H1 (cell line): Measurements from ENCODE around the gene CASS4. TPM values are rescaled to one million over a fixed set of nuclear protein-coding genes. Genes with fewer than 3 reads are reported as not detected.
"Not testable (repeated sequence)": the region's sequence is repeated elsewhere in the genome, so short reads cannot be mapped to it uniquely, and the experiment has no call there.

Experiments
- CTCF ChIA-PET: fragments of 300-600 bp; sonication (Branson Sonifier 250); formaldehyde crosslinking; loops from one replicate; lab custom pipeline; 2021; ENCODE audit not compliant: partially characterized antibody; lab: Charles Lee
- POLR2A ChIA-PET: fragments of 300-600 bp; sonication (Branson Sonifier 250); formaldehyde crosslinking; loops from one replicate; lab custom pipeline; 2021; ENCODE audit warnings: inconsistent platforms; ENCODE audit not compliant: partially characterized antibody; lab: Charles Lee
- DNase-seq, 2 experiments: peaks; one replicate each; pipeline versions ENCODE4 v3.0.0 to v3.0.0-alpha.2; 2010 to 2022; ENCODE audit warnings: low spot score in 2 of 2, low read depth in 1 of 2, mixed read lengths in 1 of 2
- FAIRE-seq: peaks from 2 replicates; lab custom pipeline; 2011; peaks lifted over from hg19 to GRCh38; lab: Jason Lieb, UNC
- H2AFZ ChIP-seq: 2 replicates; pipeline ENCODE4 v1.8.1; 2012; ENCODE audit warnings: low read length, inconsistent platforms
- H2AK5ac ChIP-seq: 2 replicates; pipeline ENCODE4 v1.6.1; 2013; ENCODE audit warnings: low read depth, low read length
- H2BK120ac ChIP-seq: replicated peaks from 2 replicates; pipeline ENCODE3; 2013; ENCODE audit warnings: low read depth, low read length, inconsistent platforms
- H2BK12ac ChIP-seq: 2 replicates; pipeline ENCODE4 v1.6.1; 2013; ENCODE audit warnings: low read depth, low read length
- H2BK15ac ChIP-seq: 2 replicates; pipeline ENCODE4 v1.6.1; 2013; ENCODE audit warnings: low read length
- H2BK20ac ChIP-seq: 2 replicates; pipeline ENCODE4 v1.6.1; 2013; ENCODE audit warnings: low read length
- H2BK5ac ChIP-seq: 2 replicates; pipeline ENCODE4 v1.6.1; 2013; ENCODE audit warnings: low read depth, low read length
- H3K14ac ChIP-seq: 2 replicates; pipeline ENCODE4 v1.6.1; 2013; ENCODE audit warnings: inconsistent platforms; ENCODE audit not compliant: insufficient read length
- H3K18ac ChIP-seq: 2 replicates; pipeline ENCODE4 v1.6.1; 2013; ENCODE audit warnings: low read length; ENCODE audit errors: extremely low read depth
- H3K23ac ChIP-seq: 2 replicates; pipeline ENCODE4 v1.6.1; 2013; ENCODE audit warnings: inconsistent platforms; ENCODE audit not compliant: insufficient read length
- H3K23me2 ChIP-seq: 2 replicates; pipeline ENCODE4 v1.6.1; 2013; ENCODE audit warnings: low read depth, low read length
- H3K27ac ChIP-seq: 2 replicates; pipeline ENCODE4 v1.6.1; 2011; ENCODE audit warnings: low read depth, low read length, inconsistent platforms
- H3K27me3 ChIP-seq, 4 experiments: replicated peaks in 1 of 4; 1 replicate in 1 of 4; 2 replicates in 3 of 4; pipeline versions ENCODE4 v1.6.1 to v1.8.1; 2011 to 2013; ENCODE audit warnings: low read length in 3 of 4, mild to moderate bottlenecking in 3 of 4, inconsistent platforms in 2 of 4, mixed read lengths in 2 of 4, moderate library complexity in 1 of 4; ENCODE audit not compliant: control insufficient read depth in 3 of 4, insufficient read depth in 3 of 4; ENCODE audit errors: extremely low read depth in 1 of 4
- H3K36me3 ChIP-seq, 4 experiments: 2 replicates each; pipeline versions ENCODE4 v1.6.1 to v1.8.1; 2011 to 2013; ENCODE audit warnings: mild to moderate bottlenecking in 4 of 4, low read length in 3 of 4, moderate library complexity in 2 of 4, control low read depth in 1 of 4, inconsistent platforms in 1 of 4; ENCODE audit not compliant: insufficient read depth in 4 of 4, control insufficient read depth in 2 of 4
- H3K4ac ChIP-seq: replicated peaks from 2 replicates; pipeline ENCODE3; 2013; ENCODE audit warnings: low read length, low read depth, mixed read lengths, inconsistent platforms; ENCODE audit not compliant: insufficient read length
- H3K4me1 ChIP-seq, 4 experiments: replicated peaks in 1 of 4; 1 replicate in 1 of 4; 2 replicates in 3 of 4; pipeline versions ENCODE4 v1.6.1 to v1.8.1; 2011 to 2013; ENCODE audit warnings: low read length in 3 of 4, inconsistent platforms in 2 of 4, mixed read lengths in 1 of 4; ENCODE audit not compliant: insufficient read depth in 4 of 4, control insufficient read depth in 3 of 4
- H3K4me2 ChIP-seq, 2 experiments: 2 replicates each; pipeline versions ENCODE4 v1.6.1 to v1.8.1; 2011 to 2013; ENCODE audit warnings: low read depth in 2 of 2, low read length in 2 of 2, control low read depth in 1 of 2, inconsistent platforms in 1 of 2, mild to moderate bottlenecking in 1 of 2; ENCODE audit not compliant: insufficient read depth in 1 of 2
- H3K4me3 ChIP-seq, 4 experiments: fragments of 200-600, 300-600 bp in 1 of 4; sonication (generic), shearing (Covaris generic), sonication (Bioruptor Twin) in 1 of 4; 2 replicates each; pipeline versions ENCODE4 v1.5.1 to v1.8.1; 2011 to 2016; ENCODE audit warnings: low read length in 4 of 4, low read depth in 3 of 4, control low read depth in 2 of 4, inconsistent platforms in 2 of 4, mild to moderate bottlenecking in 2 of 4, mixed read lengths in 1 of 4, moderate library complexity in 1 of 4; ENCODE audit not compliant: insufficient read depth in 2 of 4; ENCODE audit errors: extremely low read depth in 1 of 4
- H3K56ac ChIP-seq: replicated peaks from 2 replicates; pipeline ENCODE3; 2013; ENCODE audit warnings: low read depth, mild to moderate bottlenecking, mixed read lengths, low read length, inconsistent platforms; ENCODE audit not compliant: insufficient read length
- H3K79me1 ChIP-seq: 2 replicates; pipeline ENCODE4 v1.6.1; 2013; ENCODE audit warnings: low read depth, low read length, control low read depth
- H3K79me2 ChIP-seq, 2 experiments: 2 replicates each; pipeline versions ENCODE4 v1.6.1 to v1.8.1; 2012 to 2013; ENCODE audit warnings: low read length in 2 of 2, mild to moderate bottlenecking in 2 of 2, inconsistent platforms in 1 of 2; ENCODE audit not compliant: insufficient read depth in 2 of 2, control insufficient read depth in 1 of 2
- H3K9ac ChIP-seq, 4 experiments: replicated peaks in 1 of 4; 1 replicate in 1 of 4; 2 replicates in 3 of 4; pipeline versions ENCODE4 v1.6.1 to v1.8.1; 2011 to 2013; ENCODE audit warnings: low read depth in 3 of 4, low read length in 3 of 4, control low read depth in 2 of 4, mild to moderate bottlenecking in 2 of 4, moderate library complexity in 2 of 4, inconsistent platforms in 1 of 4; ENCODE audit errors: extremely low read depth in 1 of 4
- H3K9me3 ChIP-seq, 2 experiments: 2 replicates each; pipeline versions ENCODE4 v1.6.1 to v1.8.1; 2012 to 2013; ENCODE audit warnings: mild to moderate bottlenecking in 2 of 2, moderate library complexity in 2 of 2, control low read depth in 1 of 2, inconsistent platforms in 1 of 2, low read depth in 1 of 2, low read length in 1 of 2, mixed read lengths in 1 of 2; ENCODE audit not compliant: insufficient read depth in 2 of 2
- H4K20me1 ChIP-seq, 2 experiments: replicated peaks in 1 of 2; 2 replicates each; pipeline versions ENCODE3 to v1.8.1; 2011 to 2013; ENCODE audit warnings: inconsistent platforms in 2 of 2, low read length in 2 of 2, mild to moderate bottlenecking in 1 of 2; ENCODE audit not compliant: insufficient read depth in 2 of 2, control insufficient read depth in 1 of 2
- H4K5ac ChIP-seq: 2 replicates; pipeline ENCODE4 v1.6.1; 2013; ENCODE audit warnings: low read length, low read depth, mixed read lengths, inconsistent platforms; ENCODE audit not compliant: insufficient read length
- H4K8ac ChIP-seq: 2 replicates; pipeline ENCODE4 v1.8.0; 2013; ENCODE audit warnings: mild to moderate bottlenecking, moderate library complexity, low read length, inconsistent platforms; ENCODE audit not compliant: insufficient read depth; ENCODE audit errors: extremely low read depth
- H4K91ac ChIP-seq: replicated peaks from 2 replicates; pipeline ENCODE3; 2013; ENCODE audit warnings: low read length, mixed read lengths, inconsistent platforms; ENCODE audit not compliant: insufficient read length
- WGBS, 2 experiments: shearing (Covaris generic) in 1 of 2; methylation state at CpG; one replicate each; pipeline versions ENCODE4 v1.1.6 to v1.1.7; 2013 to 2015; ENCODE audit warnings: low lambda C conversion rate in 2 of 2, mixed read lengths in 2 of 2, inconsistent platforms in 1 of 2, low coverage in 1 of 2, missing lambda C conversion rate in 1 of 2; ENCODE audit not compliant: insufficient replicate concordance in 2 of 2, insufficient coverage in 1 of 2, insufficient read length in 1 of 2; ENCODE audit errors: extremely low coverage in 1 of 2, missing lambda C conversion rate in 1 of 2; 5-methylcytosine and 5-hydroxymethylcytosine counted together
- polyA plus RNA-seq, 7 experiments: library from polyadenylated mRNA; depleted of rRNA in 3 of 7; stranded (reverse) in 5 of 7; unstranded in 2 of 7; fragments of >200 nt in 5 of 7; fragments of 200-250 nt in 2 of 7; gene quantifications; 1 replicate in 5 of 7; 2 replicates in 1 of 7; 4 replicates in 1 of 7; pipeline versions ENCODE4 v1.2.1 to v1.2.3, GENCODE V29; 2011 to 2013; ENCODE audit warnings: missing spikeins in 2 of 7, mixed read lengths in 2 of 7
- total RNA-seq: library from RNA; stranded (reverse); fragmentation: NEBNext Ultra II Directional; extraction: Animal tissue kit (Norgen Biotek cat#: 25700); gene quantifications from 2 replicates; pipeline ENCODE4 v1.2.1, GENCODE V29; 2021

Gene CASS4
- total and polyA plus RNA-seq, 2 of the 8 experiments (the other 6 are each of a cell fraction or from before 2014, with no cell fraction given), result not detected

DNA sequence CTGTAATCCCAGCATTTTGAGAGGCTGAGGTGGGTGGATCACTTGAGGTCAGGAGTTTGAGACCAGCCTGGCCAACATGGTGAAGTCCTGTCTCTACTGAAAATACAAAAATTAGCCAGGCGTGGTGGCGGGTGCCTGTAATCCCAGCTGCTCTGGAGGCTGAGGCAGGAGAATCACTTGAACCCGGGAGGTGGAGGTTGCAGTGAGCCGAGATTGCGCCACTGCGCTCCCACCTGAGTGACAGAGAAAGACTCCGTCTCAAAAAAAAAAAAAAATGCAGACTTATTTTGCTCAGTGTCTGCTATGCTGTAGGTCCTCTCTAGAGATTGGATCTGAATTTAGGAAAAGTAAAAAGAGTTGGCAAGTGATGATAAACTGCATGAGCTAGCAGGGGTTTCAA, 773 bp upstream of the CASS4 start:
- H3K9ac ChIP-seq, H3K4me3 ChIP-seq, H3K23me2 ChIP-seq, H2BK12ac ChIP-seq, H2BK5ac ChIP-seq, POLR2A ChIA-PET, H3K4me2 ChIP-seq, H3K27me3 ChIP-seq, FAIRE-seq, H3K14ac ChIP-seq, H4K20me1 ChIP-seq, H3K23ac ChIP-seq, H3K27ac ChIP-seq, H3K56ac ChIP-seq, H3K9me3 ChIP-seq, H3K79me1 ChIP-seq, H4K8ac ChIP-seq, H3K4ac ChIP-seq, H3K18ac ChIP-seq, H2AK5ac ChIP-seq, H2BK15ac ChIP-seq, H3K4me1 ChIP-seq, DNase-seq, H2BK120ac ChIP-seq, H3K79me2 ChIP-seq, H4K91ac ChIP-seq, H4K5ac ChIP-seq, H2AFZ ChIP-seq, H2BK20ac ChIP-seq: not testable (repeated sequence)
- H3K36me3 ChIP-seq, result peaks cover 0 to 22% (median 10%) of the 10 kb centered on the region in 4 experiments; a peak in 6 of 8 replicates
- CTCF ChIA-PET, result interaction anchor here (0.7 to 1.0 kb wide), 2 partner anchors 11 to 94 kb away, joined by 3 read pairs; no protein-coding TSS in a partner anchor
- WGBS, 2 experiments, result 93% methylated on average over 7 of the region's 7 CpGs; no CpG with 5 or more reads in 1 of the 2 experiments
